ENCODE results near the gene SPRY1.

DNA sequence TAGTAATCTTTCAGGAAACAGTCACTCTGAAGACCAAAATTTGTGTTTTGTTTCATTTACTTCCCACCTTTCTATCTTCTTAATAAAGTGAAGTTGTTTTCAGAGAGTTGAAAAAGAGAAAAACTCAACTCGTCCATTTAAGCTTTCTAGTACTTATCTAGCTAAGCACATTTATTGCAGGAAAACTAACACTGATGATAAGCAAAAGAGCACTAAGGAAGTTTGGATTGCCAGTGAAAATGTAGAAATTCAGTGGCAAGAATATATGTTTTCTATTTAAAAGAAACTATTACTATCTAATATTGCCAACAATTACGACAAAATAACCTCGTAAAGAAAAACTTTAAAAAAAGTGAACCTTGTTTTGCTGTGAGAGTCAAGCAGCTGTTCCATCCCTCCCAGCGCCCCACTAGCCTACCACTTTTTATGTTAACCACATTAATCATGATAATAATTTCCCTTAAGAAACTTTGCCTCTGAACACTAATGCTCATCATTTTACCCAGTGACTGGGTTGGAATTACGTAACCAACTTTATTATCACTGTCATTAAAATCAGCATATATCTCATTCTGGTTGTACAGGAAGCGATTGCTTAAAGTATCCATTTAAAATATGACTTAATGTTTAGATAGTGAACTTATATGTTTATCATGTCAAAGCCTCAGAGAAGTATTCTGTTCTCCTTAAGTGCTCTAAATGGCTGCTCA, 24.8 kb downstream of the SPRY1 start:
- no peak for TF ChIP-seq CTCF (IDR thresholded peaks at IDR 0.05)
- TF ChIP-seq POLR2A (IDR thresholded peaks at IDR 0.05) = no peak

All from uterus (tissue), 2 donors.